Cardiac fibroblast (primary cell): Measurements from ENCODE around the gene GMPR.
"Not testable (repeated sequence)": the region's sequence is repeated elsewhere in the genome, so short reads cannot be mapped to it uniquely, and the experiment has no call there.

Experiments
- DNase-seq, 2 donors: peaks; one replicate each; pipeline versions ENCODE4 v3.0.0 to v3.0.0-alpha.2; 2010; ENCODE audit warnings: low read depth in 2 of 2
- H3K4me3 ChIP-seq, 2 donors: replicated peaks in 1 of 2; 1 replicate in 1 of 2; 2 replicates in 1 of 2; pipeline ENCODE4 v1.5.1; 2011; ENCODE audit warnings: low read depth in 2 of 2, low read length in 2 of 2, mild to moderate bottlenecking in 2 of 2, moderate library complexity in 1 of 2
- CTCF ChIP-seq: IDR thresholded peaks from one replicate; pipeline ENCODE4 v1.5.1; 2011; ENCODE audit warnings: low read depth, mild to moderate bottlenecking, low read length, inconsistent platforms

The GMPR gene

GRCh38 chr6:16209539-16209938 lies 28.8 kb upstream of the GMPR start:
- no peak for TF ChIP-seq CTCF
- no peak for DNase-seq
- no peak overlapping the region for H3K4me3 ChIP-seq

- no peak overlapping the region for H3K4me3 ChIP-seq
- DNase-seq = no peak
- TF ChIP-seq CTCF = no peak
Measured at GRCh38 chr6:16212276-16212675, 26.1 kb upstream of the GMPR start.

GRCh38 chr6:16216501-16217155 lies 21.8 kb upstream of the GMPR start:
- H3K4me3 ChIP-seq = no peak overlapping the region
- no peak for TF ChIP-seq CTCF
- DNase-seq = peak in 1 of 2 donors; percentile 68

GRCh38 chr6:16217156-16217721 lies 21.1 kb upstream of the GMPR start:
- no peak for DNase-seq
- no peak for TF ChIP-seq CTCF
- H3K4me3 ChIP-seq = no peak overlapping the region

- H3K4me3 ChIP-seq = no peak overlapping the region
- DNase-seq = no peak
- TF ChIP-seq CTCF = no peak
Measured at GRCh38 chr6:16222826-16223225, 15.6 kb upstream of the GMPR start.

GRCh38 chr6:16223362-16223761 lies 15.0 kb upstream of the GMPR start:
- no peak for DNase-seq
- no peak for TF ChIP-seq CTCF
- no peak overlapping the region for H3K4me3 ChIP-seq

- DNase-seq = no peak
- H3K4me3 ChIP-seq = no peak overlapping the region
- no peak for TF ChIP-seq CTCF
Measured at GRCh38 chr6:16224409-16224808, 14.0 kb upstream of the GMPR start.

GRCh38 chr6:16225062-16225731 lies 13.2 kb upstream of the GMPR start:
- not testable (repeated sequence) for H3K4me3 ChIP-seq, DNase-seq
